ENCODE results near the gene ZBTB21.

- no peak for TF ChIP-seq POLR2AphosphoS5 (IDR thresholded peaks at IDR 0.05; ENCODE audit: low read depth, low read length)
- no peak for TF ChIP-seq FOXJ3 (CRISPR knock-in tag; IDR thresholded peaks at IDR 0.05)
- no peak for TF ChIP-seq EP300 (IDR thresholded peaks at IDR 0.05; ENCODE audit: borderline replicate concordance in 1 of 2, low read depth in 1 of 2, low read length in 1 of 2)
- no peak for TF ChIP-seq CHD2 (IDR thresholded peaks at IDR 0.05; ENCODE audit: low read length, partially characterized antibody)
- TF ChIP-seq CTCF (IDR thresholded peaks at IDR 0.05): no peak
- TF ChIP-seq JUND (IDR thresholded peaks at IDR 0.05): no peak
- no peak for TF ChIP-seq FOXM1 (IDR thresholded peaks at IDR 0.05; ENCODE audit: low read depth)
Observed at GRCh38 chr21:41975391-41976272, 34.5 kb downstream of the ZBTB21 start.
